HepG2 (cell line): ENCODE measurements around the gene EXTL1. TPM values are rescaled to one million over a fixed set of nuclear protein-coding genes. Genes with fewer than 3 reads are reported as not detected.

Source experiments
- CBFB ChIP-seq: sonication (generic); formaldehyde crosslinking; IDR thresholded peaks from 2 replicates; pipeline ENCODE4 v1.4.0; 2020; ENCODE audit warnings: missing genetic modification reagents
- HNF4G ChIP-seq, 2 experiments: sonication (generic) in 1 of 2; formaldehyde crosslinking in 1 of 2; IDR thresholded peaks; 2 replicates each; pipeline versions ENCODE4 v1.4.0 to v1.6.1; 2011 to 2020; ENCODE audit warnings: borderline replicate concordance in 2 of 2, low read depth in 2 of 2, mild to moderate bottlenecking in 2 of 2, low read length in 1 of 2, missing genetic modification reagents in 1 of 2, moderate library complexity in 1 of 2
- RAD21 ChIP-seq: fragments of 450-650 bp; formaldehyde crosslinking; IDR thresholded peaks from 2 replicates; pipeline ENCODE4 v1.5.0; 2020; ENCODE audit warnings: mild to moderate bottlenecking
- RARA ChIP-seq: IDR thresholded peaks from 2 replicates; pipeline ENCODE4 v1.6.1; 2016; ENCODE audit warnings: missing genetic modification reagents, missing compliant biosample characterization
- SETDB1 ChIP-seq: sonication (generic); formaldehyde crosslinking; IDR thresholded peaks from 2 replicates; pipeline ENCODE4 v1.5.1; 2020; ENCODE audit warnings: missing genetic modification reagents, mild to moderate bottlenecking, borderline replicate concordance
- SSRP1 ChIP-seq: IDR thresholded peaks from 2 replicates; pipeline ENCODE4 v1.6.1; 2016; ENCODE audit warnings: control low read depth
- TARDBP ChIP-seq: sonication (generic); formaldehyde crosslinking; IDR thresholded peaks from 2 replicates; pipeline ENCODE4 v1.8.0; 2022; ENCODE audit warnings: mild to moderate bottlenecking, missing genetic modification reagents
- ZNF264 ChIP-seq: sonication (generic); formaldehyde crosslinking; IDR thresholded peaks from 2 replicates; pipeline ENCODE4 v1.4.0; 2020; ENCODE audit warnings: missing genetic modification reagents
- ZNF362 ChIP-seq: sonication (generic); formaldehyde crosslinking; IDR thresholded peaks from 2 replicates; pipeline ENCODE4 v1.4.0; 2020; ENCODE audit warnings: missing genetic modification reagents, mild to moderate bottlenecking, borderline replicate concordance
- ZNF564 ChIP-seq: sonication (generic); formaldehyde crosslinking; IDR thresholded peaks from 2 replicates; pipeline ENCODE4 v1.8.1; 2023; ENCODE audit warnings: mild to moderate bottlenecking, missing genetic modification reagents
- ZNF737 ChIP-seq: sonication (generic); formaldehyde crosslinking; IDR thresholded peaks from 2 replicates; pipeline ENCODE4 v1.5.0; 2020; ENCODE audit warnings: missing genetic modification reagents, mild to moderate bottlenecking, borderline replicate concordance
- ZNF839 ChIP-seq: sonication (generic); formaldehyde crosslinking; IDR thresholded peaks from 2 replicates; pipeline ENCODE4 v1.4.0; 2020; ENCODE audit warnings: missing genetic modification reagents, mild to moderate bottlenecking, borderline replicate concordance
- polyA plus RNA-seq, 8 experiments: library from polyadenylated mRNA; depleted of rRNA in 3 of 8; stranded (reverse) in 7 of 8; unstranded in 1 of 8; fragments of >200 nt; fragmentation: Illumina TruSeq in 4 of 8; extraction: Trizol in 4 of 8; gene quantifications; 2 replicates each; pipeline versions ENCODE4 v1.2.1 to v1.2.3, GENCODE V29; 2011 to 2016; ENCODE audit warnings: low read depth in 4 of 8, missing spikeins in 1 of 8, mixed read lengths in 1 of 8; ENCODE audit not compliant: insufficient read depth in 1 of 8
- total RNA-seq, 5 experiments: library from RNA; depleted of rRNA; stranded (reverse); fragments of >200 nt; fragmentation: Illumina TruSeq; extraction: Trizol; gene quantifications; 2 replicates each; pipeline ENCODE4 v1.2.3, GENCODE V29; 2016; ENCODE audit warnings: low read depth in 1 of 5
- TF ChIP-seq, protein P1 (sequence below): sonication (generic); formaldehyde crosslinking; conservative IDR thresholded peaks from 2 replicates; pipeline ENCODE4 v1.8.0; 2022; ENCODE audit warnings: low read depth, missing genetic modification reagents
- TF ChIP-seq, protein P2 (sequence below): IDR thresholded peaks from 2 replicates; pipeline ENCODE4 v1.6.1; 2012; ENCODE audit warnings: inconsistent platforms
- TF ChIP-seq, protein P3 (sequence below): sonication (generic); formaldehyde crosslinking; IDR thresholded peaks from 2 replicates; pipeline ENCODE4 v1.4.0; 2020; ENCODE audit warnings: missing genetic modification reagents
- TF ChIP-seq, protein P4 (sequence below): sonication (generic); formaldehyde crosslinking; IDR thresholded peaks from 2 replicates; pipeline ENCODE4 v1.4.0; 2020; ENCODE audit warnings: missing genetic modification reagents, mild to moderate bottlenecking, borderline replicate concordance
- TF ChIP-seq, protein P5 (sequence below): IDR thresholded peaks from 2 replicates; pipeline ENCODE4 v1.6.1; 2016; ENCODE audit warnings: low read depth, borderline replicate concordance

EXTL1 gene
- total and polyA plus RNA-seq, 2 of the 13 experiments (the other 11 are each of a cell fraction or from before 2014, with no cell fraction given): 0.35 to 1.0 TPM

- TF ChIP-seq, protein P1, sequence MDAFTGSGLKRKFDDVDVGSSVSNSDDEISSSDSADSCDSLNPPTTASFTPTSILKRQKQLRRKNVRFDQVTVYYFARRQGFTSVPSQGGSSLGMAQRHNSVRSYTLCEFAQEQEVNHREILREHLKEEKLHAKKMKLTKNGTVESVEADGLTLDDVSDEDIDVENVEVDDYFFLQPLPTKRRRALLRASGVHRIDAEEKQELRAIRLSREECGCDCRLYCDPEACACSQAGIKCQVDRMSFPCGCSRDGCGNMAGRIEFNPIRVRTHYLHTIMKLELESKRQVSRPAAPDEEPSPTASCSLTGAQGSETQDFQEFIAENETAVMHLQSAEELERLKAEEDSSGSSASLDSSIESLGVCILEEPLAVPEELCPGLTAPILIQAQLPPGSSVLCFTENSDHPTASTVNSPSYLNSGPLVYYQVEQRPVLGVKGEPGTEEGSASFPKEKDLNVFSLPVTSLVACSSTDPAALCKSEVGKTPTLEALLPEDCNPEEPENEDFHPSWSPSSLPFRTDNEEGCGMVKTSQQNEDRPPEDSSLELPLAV (CRISPR knock-in tag): no peak
- TF ChIP-seq SETDB1 (CRISPR knock-in tag) (no peak), SSRP1 (CRISPR knock-in tag) (peak; percentile 92), ZNF362 (no peak), RARA (CRISPR knock-in tag) (peak; percentile 50; the same call in 1 of the 2 replicates), HNF4G (IDR thresholded peaks at IDR 0.05; ENCODE audit: borderline replicate concordance, low read depth, low read length) (peak; percentile 85), HNF4G (CRISPR knock-in tag; IDR thresholded peaks at IDR 0.05; ENCODE audit: borderline replicate concordance, low read depth) (peak; percentile 62; the same call in 1 of the 2 replicates), ZNF839 (CRISPR knock-in tag) (no peak), CBFB (CRISPR knock-in tag) (no peak), RAD21 (CRISPR knock-in tag) (no peak), ZNF564 (CRISPR knock-in tag) (0 out of 2 replicates have a peak, but pooled peaks have one; percentile 4), TARDBP (CRISPR knock-in tag) (peak; percentile 43; the same call in 1 of the 2 replicates), ZNF264 (no peak), ZNF737 (CRISPR knock-in tag) (no peak)
- TF ChIP-seq, protein P2, sequence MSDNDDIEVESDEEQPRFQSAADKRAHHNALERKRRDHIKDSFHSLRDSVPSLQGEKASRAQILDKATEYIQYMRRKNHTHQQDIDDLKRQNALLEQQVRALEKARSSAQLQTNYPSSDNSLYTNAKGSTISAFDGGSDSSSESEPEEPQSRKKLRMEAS: peak; percentile 20; the same call in 1 of the 2 replicates
- TF ChIP-seq, protein P3, sequence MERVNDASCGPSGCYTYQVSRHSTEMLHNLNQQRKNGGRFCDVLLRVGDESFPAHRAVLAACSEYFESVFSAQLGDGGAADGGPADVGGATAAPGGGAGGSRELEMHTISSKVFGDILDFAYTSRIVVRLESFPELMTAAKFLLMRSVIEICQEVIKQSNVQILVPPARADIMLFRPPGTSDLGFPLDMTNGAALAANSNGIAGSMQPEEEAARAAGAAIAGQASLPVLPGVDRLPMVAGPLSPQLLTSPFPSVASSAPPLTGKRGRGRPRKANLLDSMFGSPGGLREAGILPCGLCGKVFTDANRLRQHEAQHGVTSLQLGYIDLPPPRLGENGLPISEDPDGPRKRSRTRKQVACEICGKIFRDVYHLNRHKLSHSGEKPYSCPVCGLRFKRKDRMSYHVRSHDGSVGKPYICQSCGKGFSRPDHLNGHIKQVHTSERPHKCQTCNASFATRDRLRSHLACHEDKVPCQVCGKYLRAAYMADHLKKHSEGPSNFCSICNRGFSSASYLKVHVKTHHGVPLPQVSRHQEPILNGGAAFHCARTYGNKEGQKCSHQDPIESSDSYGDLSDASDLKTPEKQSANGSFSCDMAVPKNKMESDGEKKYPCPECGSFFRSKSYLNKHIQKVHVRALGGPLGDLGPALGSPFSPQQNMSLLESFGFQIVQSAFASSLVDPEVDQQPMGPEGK (CRISPR knock-in tag): no peak
- TF ChIP-seq, protein P4, sequence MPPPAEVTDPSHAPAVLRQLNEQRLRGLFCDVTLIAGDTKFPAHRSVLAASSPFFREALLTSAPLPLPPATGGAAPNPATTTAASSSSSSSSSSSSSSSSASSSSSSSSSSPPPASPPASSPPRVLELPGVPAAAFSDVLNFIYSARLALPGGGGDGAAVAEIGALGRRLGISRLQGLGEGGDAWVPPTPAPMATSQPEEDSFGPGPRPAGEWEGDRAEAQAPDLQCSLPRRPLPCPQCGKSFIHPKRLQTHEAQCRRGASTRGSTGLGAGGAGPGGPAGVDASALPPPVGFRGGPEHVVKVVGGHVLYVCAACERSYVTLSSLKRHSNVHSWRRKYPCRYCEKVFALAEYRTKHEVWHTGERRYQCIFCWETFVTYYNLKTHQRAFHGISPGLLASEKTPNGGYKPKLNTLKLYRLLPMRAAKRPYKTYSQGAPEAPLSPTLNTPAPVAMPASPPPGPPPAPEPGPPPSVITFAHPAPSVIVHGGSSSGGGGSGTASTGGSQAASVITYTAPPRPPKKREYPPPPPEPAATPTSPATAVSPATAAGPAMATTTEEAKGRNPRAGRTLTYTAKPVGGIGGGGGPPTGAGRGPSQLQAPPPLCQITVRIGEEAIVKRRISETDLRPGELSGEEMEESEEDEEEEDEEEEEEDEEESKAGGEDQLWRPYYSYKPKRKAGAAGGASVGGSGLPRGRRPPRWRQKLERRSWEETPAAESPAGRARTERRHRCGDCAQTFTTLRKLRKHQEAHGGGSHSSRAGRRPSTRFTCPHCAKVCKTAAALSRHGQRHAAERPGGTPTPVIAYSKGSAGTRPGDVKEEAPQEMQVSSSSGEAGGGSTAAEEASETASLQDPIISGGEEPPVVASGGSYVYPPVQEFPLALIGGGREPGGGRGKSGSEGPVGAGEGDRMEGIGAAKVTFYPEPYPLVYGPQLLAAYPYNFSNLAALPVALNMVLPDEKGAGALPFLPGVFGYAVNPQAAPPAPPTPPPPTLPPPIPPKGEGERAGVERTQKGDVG (CRISPR knock-in tag): no peak
- TF ChIP-seq, protein P5, sequence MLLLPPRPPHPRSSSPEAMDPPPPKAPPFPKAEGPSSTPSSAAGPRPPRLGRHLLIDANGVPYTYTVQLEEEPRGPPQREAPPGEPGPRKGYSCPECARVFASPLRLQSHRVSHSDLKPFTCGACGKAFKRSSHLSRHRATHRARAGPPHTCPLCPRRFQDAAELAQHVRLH (CRISPR knock-in tag): no peak
Measured at GRCh38 chr1:25996966-25997827, 24.4 kb upstream of the EXTL1 start (continued).
